GM19328 (cell line): ENCODE measurements around the gene DDX10.
"Not testable (repeated sequence)": the region's sequence is repeated elsewhere in the genome, so short reads cannot be mapped to it uniquely, and the experiment has no call there.

Experiments
- ATAC-seq: cut with Tn5 transposase; IDR thresholded peaks from one replicate; pipeline ENCODE4 v1.9.1; 2021; ENCODE audit warnings: mild to moderate bottlenecking, moderate library complexity; ENCODE audit not compliant: unreplicated experiment

The DDX10 gene

DNA sequence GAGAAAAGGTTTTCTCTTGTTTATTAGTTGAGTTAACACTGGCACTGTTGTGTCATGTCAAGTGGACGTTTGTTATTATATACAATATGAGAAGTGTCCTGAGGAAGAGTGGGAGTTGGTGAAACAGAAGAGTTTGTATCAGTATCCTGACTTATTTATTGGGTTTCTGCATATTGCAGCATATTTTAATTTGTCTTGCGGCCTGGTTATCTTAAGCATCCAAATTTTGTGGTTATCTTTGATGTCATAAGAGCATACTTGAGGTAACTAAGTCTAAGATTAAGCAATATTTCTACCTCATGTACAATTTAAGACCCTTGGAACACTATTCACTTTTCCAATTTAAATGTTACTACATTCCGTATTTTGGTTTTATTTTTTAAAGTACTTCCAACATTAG is 103.5 kb downstream of the DDX10 start:
- ATAC-seq: no peak

GRCh38 chr11:108768964-108769363 is 104.1 kb downstream of the DDX10 start:
- ATAC-seq: no peak

DNA sequence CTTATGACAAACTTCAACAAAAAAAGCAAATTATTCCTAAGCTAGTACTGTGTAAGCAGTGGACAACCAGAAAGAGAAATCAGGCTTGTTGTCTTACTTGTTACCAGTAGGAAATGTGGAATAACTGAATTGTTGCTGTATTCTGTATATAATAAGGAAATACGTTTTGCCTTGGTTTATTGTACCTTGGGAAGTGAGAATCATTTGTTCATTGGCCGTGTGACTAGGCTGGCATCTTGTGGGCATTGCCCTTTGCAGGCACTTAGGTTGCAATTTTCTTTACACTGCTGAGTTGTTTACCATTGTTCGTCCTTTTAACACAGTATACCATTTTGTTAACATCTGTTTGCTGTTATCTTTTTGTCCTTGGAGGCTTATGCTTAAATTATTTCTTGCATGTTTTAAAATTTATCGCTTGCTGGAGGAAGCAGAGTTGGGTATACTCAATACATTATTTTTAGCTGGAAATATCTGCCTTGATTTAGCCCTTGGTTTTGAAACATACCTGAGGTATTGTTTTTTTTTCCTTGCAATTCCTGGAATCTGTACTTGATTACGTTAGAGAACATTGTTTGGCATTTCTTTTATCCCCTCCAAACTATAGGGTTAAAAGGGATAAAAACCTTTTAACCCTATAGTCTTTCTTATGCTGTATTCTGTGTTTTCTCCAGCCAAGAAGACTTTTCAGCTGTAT is 109.3 kb downstream of the DDX10 start:
- no peak for ATAC-seq

GRCh38 chr11:108775324-108775723 is 110.5 kb downstream of the DDX10 start:
- no peak for ATAC-seq

DNA sequence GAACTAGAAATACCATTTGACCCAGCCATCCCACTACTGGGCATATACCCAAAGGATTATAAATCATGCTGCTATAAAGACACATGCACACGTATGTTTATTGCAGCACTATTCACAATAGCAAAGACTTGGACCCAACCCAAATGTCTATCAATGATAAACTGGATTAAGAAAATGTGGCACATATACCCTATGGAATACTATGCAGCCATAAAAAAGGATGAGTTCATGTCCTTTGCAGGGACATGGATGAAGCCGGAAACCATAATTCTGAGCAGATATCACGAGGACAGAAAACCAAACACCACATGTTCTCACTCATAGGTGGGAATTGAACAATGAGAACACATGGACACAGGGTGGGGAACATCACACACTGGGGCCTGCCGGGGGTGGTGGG is 114.3 kb downstream of the DDX10 start:
- ATAC-seq: not testable (repeated sequence)

DNA sequence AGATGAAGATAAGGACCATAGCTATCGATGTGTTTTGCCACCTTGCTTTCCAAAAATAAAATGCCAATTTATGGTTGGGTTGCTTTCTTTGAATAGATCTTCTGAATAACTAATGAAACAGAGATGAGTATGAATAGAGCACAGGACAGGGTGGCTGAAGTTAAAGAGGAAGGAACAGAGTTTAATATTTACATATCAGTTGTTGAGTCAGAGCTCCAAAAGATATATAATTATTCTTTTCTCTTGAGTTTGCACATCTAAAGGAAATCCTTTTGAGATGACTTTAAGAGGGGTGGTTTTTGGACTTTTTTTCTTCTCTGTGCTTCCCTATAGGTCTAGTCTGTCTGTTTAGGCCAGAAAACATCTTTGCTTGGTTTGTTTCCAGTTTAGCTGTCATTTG is 115.2 kb downstream of the DDX10 start:
- ATAC-seq: no peak

DNA sequence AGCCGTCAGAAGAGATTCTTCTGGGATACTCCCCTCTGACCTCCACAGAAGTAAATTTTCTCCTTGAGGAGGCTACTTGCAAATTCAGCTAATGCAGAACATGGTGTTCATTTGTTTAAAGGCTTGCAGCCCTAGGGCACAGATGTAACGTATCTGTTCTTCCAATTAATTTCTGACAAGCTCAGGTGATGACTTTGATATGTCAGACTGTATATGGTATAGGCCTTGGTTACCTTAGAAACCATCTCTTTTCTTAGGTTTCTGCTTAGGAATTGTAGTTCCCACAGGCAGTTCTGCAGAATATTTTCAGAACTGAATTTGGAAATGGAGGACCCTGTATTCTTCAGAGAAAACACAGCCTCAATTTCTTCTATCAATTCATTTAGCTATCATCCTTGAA is 117.1 kb downstream of the DDX10 start:
- ATAC-seq: no peak

DNA sequence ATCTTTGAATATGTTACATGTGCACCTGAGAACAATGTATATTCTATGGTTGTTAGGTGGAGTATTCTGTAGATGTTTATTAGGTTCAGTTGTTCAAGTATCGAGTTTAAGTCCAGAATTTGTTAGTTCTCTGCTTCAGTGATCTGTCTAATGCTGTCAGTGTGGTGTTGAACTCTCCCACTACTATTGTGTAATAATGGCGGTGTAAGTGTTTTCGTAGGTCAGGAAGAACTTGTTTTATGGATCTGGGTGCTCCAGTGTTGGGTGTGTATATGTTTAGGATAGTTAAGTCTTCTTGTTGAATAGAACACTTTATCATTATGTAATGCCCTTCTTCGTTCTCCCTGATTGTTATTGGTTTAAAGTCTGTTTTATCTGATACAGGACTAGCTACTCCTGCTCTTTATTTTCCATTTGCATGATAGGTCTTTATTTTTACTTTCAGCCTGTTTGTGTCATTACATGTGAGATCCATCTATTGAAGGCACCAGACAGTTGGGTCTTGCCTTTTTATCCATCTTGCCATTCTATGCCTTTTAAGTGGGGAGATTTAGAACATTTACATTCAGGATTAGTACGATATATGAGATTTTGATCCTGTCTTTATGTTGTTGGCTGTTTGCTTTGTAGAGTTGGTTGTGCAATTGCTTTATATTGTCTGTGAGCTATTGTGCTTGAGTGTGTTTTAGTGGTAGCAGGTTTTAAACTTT is 121.6 kb downstream of the DDX10 start:
- ATAC-seq: no peak

DNA sequence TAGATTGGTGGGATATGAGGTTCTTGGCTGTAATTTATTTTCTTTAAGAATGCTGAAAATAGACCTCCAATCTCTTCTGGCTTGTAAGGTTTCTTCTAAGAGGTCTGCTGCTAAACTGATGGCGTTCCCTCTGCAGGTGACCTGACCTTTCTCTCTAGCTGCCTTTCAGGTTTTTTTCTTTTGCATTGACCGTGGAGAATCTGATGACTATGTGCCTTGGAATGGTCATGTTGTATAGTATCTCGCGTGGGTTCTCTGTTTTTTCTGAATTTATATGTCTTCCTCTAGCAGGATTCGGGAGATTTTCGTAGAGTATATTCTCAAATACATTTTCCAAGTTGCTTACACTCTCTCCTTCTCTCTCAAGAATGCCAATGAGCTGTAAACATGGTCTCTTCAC is 122.2 kb downstream of the DDX10 start:
- no peak for ATAC-seq

- ATAC-seq: no peak
These were observed 123.8 kb downstream of the DDX10 start for GRCh38 chr11:108788565-108789199.

GRCh38 chr11:108790501-108791299 is 125.8 kb downstream of the DDX10 start:
- peak; percentile 51 for ATAC-seq

DNA sequence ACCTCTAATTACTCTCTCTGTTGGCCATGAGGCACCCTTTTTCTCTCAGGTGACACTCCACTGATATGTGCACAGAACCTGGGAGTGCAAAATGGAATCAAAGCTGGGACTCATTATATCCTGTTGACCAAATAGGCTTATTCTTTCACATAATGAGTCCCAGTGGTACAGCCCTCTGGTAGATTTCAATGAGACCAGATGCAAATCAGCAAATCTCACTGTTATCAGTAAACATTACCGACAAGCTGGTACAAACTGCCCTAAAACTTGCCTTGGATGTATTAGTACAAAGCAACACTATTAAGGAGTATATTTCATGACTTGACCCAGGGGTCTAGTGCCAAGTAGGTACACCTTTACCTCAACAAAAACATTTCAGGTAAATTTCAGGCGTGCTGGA is 128.3 kb downstream of the DDX10 start:
- ATAC-seq: no peak

- ATAC-seq: no peak
These were observed 128.7 kb downstream of the DDX10 start for GRCh38 chr11:108793611-108794010.

- ATAC-seq: no peak
These were observed 131.7 kb downstream of the DDX10 start for GRCh38 chr11:108796551-108796950.

- ATAC-seq: no peak
These were observed 132.8 kb downstream of the DDX10 start for GRCh38 chr11:108797578-108798100.

GRCh38 chr11:108802492-108802891 is 137.6 kb downstream of the DDX10 start:
- no peak for ATAC-seq

DNA sequence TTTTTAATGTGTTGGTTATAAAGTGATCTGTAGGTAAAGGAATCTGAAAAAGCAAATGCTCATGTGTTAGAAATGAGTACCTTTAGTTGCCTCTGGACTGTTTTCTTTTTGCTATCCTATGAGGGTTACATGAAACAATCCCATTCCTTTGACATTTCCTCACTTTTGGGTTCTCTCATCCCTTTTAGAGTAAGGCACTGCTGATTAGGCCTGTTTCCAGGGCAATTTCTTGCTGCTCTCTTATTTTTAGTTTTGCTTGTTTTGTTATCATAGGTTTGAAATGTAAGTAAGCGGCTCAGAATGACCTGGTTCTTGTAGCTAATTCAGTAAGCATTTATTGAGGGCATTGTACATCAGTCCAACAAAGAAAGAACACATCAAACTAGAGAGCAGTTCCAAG is 138.9 kb downstream of the DDX10 start:
- ATAC-seq: no peak

DNA sequence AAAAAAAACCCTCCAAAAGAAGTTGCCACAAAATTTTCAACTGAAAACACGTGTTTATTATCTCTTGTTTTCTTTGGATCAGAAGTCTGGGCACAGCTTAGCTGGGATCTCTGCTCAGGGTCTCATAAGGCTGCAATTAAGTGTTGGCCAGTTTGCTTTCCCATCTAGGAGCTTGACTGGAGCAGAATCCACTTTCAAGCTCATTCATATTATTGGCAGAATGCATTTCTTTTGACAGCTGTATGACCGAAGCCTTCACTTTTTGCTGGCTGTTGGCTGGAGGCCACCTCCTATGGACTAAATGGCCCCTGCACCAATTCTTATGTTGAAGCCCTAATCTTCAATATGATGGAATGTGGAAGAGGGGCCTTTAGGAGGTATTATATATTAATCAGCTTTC is 139.6 kb downstream of the DDX10 start:
- no peak for ATAC-seq

DNA sequence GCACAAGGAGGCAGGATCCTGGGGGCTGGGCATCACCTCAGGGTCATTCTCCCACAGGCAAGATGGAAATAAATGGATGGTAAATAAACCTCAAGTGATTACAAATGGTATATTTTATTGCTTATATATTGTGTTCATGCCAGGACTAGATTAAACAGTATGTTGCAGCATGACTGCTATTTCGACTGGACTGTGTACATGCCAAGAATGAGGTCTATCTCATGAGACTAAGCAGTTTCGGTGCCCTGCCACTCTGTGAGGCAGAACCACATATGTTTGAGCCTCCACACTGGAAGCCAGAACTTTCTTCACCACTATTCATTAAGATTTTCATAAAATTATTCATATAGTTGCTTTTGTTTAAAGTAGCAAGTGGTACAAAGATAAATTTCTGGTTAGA is 140.2 kb downstream of the DDX10 start:
- ATAC-seq: no peak

DNA sequence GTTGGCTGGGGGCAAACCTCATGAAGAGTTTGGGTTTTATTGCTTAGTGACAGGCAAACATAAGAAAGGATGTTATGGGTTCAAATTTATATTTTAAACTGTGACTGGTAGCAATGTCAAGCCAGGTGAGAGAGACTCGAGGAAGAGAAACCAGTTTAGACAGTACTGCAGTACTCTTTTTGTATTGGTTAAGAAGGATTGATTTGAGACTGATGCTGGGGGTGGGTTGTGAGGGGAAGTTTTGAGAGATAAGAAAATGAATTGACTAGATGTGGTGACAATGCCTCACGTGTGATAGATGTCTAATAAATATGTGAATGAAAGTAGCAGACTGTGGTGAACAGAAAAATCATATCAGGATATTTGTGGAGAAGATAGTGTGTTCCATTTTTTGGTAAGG is 142.4 kb downstream of the DDX10 start:
- ATAC-seq: no peak

DNA sequence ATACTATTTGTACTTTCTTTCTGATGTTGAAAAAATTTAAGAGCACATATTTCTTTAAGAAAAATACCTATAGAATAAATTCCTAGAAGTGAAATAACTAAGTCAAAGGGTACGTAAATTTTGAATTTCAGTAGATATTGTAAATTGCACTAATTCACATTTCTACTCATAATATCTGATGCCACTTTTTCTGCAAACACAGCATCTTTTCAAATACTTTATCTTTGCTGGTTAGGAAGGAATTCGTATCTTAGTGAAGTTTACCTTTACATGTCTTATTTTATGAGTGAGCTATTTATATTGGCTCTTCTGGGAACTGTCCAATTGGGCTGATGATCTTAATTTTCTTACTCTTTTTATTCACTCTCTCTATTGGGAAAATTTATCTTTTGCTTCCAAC is 148.2 kb downstream of the DDX10 start:
- ATAC-seq: no peak
